Upper lobe of right lung (tissue), 1 donor: Measurements from ENCODE around the gene C17orf113. TPM values are rescaled to one million over a fixed set of nuclear protein-coding genes. Genes with fewer than 3 reads are reported as not detected.

Source experiments
- ATAC-seq: fragments of 200-7000 bp; cut with Tn5 transposase; one replicate; pipeline ENCODE4 v1.9.1; 2020; ENCODE audit warnings: mild to moderate bottlenecking, moderate library complexity
- DNase-seq: peaks from one replicate; pipeline ENCODE4 v3.0.0-alpha.2; 2020
- H3K27ac ChIP-seq: fragments of 200-600 bp; one replicate; pipeline ENCODE4 v1.8.0; 2022
- H3K27me3 ChIP-seq: fragments of 200-600 bp; one replicate; pipeline ENCODE4 v1.8.0; 2022; ENCODE audit warnings: mild to moderate bottlenecking
- H3K36me3 ChIP-seq: fragments of 200-600 bp; one replicate; pipeline ENCODE4 v1.8.0; 2022
- H3K4me1 ChIP-seq: fragments of 200-600 bp; one replicate; pipeline ENCODE4 v1.8.0; 2022
- H3K4me3 ChIP-seq: fragments of 200-600 bp; one replicate; pipeline ENCODE4 v1.8.0; 2022; ENCODE audit warnings: mild to moderate bottlenecking
- H3K9me3 ChIP-seq: fragments of 200-600 bp; one replicate; pipeline ENCODE4 v1.8.0; 2022
- intact Hi-C: fragments of 100-400 bp; cut with DNase I; formaldehyde crosslinking; loops from one replicate; pipeline ENCODE4 v1.11.0; 2022
- total RNA-seq: library from RNA; stranded (reverse); fragmentation: NEBNext Ultra II Directional; extraction: Animal tissue kit (Norgen Biotek cat#: 25700); gene quantifications from one replicate; pipeline ENCODE4 v1.2.1, GENCODE V29; 2021
- TF ChIP-seq, protein P1 (sequence below): fragments of 200-600 bp; IDR thresholded peaks from one replicate; pipeline ENCODE4 v1.8.0; 2022; ENCODE audit warnings: antibody characterized with exemption
- donor health status: DM: no; HTN: yes; CAD: no; lungs with severe emphysema.

Gene C17orf113
- total RNA-seq, 1 donor from 2014 or later, result 0.72 TPM

DNA sequence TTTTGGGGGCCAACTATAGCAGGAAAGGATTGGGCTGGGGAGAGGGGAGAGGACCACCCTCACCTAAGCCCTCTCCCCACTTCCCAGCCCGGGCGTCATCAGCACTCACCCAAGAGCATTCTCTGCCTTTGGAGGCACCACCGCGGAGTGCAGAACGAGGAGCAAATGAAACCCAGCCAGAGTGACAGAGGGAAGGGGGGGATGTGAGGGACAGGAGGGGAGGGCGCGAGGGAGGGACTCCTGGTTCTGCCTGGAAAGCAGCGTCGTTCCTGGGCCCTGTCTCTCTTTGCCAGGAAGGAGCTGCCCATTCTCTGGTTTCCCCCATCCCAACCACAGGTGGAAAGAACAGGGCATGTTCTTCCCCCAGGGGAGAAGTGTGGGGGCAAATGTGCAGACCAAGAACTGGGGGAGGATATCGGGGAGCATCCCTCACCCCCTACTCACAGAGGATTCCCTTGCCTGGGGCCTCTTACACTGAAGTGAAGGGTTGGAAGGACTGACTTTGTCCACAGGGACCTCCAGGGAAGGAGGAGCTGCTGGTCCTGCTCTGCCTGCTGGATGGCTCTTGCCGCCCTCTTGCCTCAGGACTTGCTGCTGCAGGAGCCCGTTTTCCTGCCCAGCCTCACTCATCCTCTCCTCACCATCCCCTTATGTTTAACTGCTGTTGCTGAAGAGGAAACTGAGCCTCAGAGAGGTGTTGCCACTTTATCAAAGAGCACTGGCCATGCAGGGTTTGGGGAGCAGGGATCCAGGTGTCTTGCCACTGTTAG lies 3.5 kb upstream of the C17orf113 start:
- TF ChIP-seq, protein P1, sequence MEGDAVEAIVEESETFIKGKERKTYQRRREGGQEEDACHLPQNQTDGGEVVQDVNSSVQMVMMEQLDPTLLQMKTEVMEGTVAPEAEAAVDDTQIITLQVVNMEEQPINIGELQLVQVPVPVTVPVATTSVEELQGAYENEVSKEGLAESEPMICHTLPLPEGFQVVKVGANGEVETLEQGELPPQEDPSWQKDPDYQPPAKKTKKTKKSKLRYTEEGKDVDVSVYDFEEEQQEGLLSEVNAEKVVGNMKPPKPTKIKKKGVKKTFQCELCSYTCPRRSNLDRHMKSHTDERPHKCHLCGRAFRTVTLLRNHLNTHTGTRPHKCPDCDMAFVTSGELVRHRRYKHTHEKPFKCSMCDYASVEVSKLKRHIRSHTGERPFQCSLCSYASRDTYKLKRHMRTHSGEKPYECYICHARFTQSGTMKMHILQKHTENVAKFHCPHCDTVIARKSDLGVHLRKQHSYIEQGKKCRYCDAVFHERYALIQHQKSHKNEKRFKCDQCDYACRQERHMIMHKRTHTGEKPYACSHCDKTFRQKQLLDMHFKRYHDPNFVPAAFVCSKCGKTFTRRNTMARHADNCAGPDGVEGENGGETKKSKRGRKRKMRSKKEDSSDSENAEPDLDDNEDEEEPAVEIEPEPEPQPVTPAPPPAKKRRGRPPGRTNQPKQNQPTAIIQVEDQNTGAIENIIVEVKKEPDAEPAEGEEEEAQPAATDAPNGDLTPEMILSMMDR, result no peak
- no peak for ATAC-seq
- intact Hi-C loops, result no loop called here
- no peak overlapping the region for H3K27ac ChIP-seq
- no peaks in the 10 kb centered on the region for H3K36me3 ChIP-seq
- peaks cover 11% of the 10 kb centered on the region for H3K4me1 ChIP-seq
- no peaks in the 10 kb centered on the region for H3K9me3 ChIP-seq
- no peak for DNase-seq
- no peak overlapping the region for H3K4me3 ChIP-seq
- H3K27me3 ChIP-seq, result peaks cover 9% of the 10 kb centered on the region

DNA sequence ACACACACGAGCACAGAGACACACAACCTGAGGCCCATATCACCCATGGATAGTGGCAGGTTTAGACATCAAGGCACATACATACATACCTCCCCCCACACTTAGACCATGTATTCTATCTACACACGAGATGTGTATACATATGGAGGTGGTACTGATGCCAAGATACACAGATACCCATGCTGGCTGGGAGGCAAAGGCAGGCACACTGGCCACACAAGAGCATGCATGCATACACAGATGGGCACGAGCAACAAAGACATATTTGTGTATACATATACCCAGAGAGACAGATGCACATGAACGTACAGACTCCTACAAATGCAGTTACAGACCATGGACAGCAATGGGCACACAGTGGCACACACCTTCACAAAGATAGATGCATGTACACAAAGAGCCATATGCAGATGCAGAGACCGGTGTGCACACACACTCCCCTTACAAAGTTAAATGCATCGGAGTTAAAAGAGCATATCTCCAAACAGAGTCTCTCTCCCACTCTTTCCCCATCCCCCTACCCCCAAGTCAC lies 2.0 kb upstream of the C17orf113 start:
- Histone ChIP-seq H3K4me1 (peaks cover 11% of the 10 kb centered on the region), H3K9me3 (no peaks in the 10 kb centered on the region), H3K27me3 (peaks cover 9% of the 10 kb centered on the region), H3K36me3 (no peaks in the 10 kb centered on the region), H3K4me3 (no peak overlapping the region), H3K27ac (no peak overlapping the region)
- DNase-seq, result no peak
- TF ChIP-seq, protein P1, result no peak
- ATAC-seq, result no peak
- intact Hi-C loops, result no loop called here

DNA sequence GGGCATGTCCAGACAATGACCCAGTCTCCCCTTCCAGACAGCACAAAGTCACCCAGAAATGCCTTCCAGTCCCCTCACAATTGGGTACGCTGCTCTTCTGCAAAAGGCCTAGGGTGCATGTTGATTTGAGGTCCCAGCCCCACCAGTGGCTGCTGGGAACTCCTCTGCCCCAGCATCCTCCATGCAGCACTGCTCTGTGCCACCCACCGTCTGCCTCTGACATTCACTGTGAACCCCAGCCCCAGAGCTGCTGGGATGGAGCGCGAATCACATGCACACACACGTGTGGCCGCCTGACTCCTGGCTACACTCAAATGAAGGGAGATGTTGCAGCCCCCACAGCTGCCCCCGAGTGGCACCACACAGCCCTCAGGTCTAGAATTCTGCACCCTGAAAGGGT lies 1.2 kb upstream of the C17orf113 start:
- TF ChIP-seq, protein P1, result no peak
- no peak for DNase-seq
- intact Hi-C loops, result no loop called here
- ATAC-seq, result no peak
- Histone ChIP-seq H3K36me3 (no peaks in the 10 kb centered on the region), H3K27me3 (peaks cover 9% of the 10 kb centered on the region), H3K4me1 (peaks cover 11% of the 10 kb centered on the region), H3K4me3 (no peak overlapping the region), H3K9me3 (no peaks in the 10 kb centered on the region), H3K27ac (no peak overlapping the region)

DNA sequence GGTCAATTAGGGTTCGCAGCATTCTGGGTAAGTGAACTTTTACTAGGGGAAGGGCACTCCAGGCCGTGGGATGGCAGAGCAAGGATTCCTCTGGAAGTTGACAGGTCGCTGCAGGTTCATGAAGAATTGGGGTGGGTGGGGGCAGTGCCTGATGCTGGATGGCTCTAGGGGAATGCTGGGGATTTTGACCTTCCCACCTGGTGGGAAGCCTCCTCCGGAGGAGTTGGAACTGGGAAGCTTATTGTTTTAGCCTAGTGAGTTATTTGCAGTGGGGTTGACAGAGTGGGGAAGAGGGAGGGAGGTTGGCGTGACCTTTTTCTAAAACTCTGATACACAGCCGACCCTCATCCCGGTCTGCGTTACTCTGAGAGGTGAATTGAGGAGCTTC lies 606 bp upstream of the C17orf113 start:
- no peak overlapping the region for H3K27ac ChIP-seq

DNA sequence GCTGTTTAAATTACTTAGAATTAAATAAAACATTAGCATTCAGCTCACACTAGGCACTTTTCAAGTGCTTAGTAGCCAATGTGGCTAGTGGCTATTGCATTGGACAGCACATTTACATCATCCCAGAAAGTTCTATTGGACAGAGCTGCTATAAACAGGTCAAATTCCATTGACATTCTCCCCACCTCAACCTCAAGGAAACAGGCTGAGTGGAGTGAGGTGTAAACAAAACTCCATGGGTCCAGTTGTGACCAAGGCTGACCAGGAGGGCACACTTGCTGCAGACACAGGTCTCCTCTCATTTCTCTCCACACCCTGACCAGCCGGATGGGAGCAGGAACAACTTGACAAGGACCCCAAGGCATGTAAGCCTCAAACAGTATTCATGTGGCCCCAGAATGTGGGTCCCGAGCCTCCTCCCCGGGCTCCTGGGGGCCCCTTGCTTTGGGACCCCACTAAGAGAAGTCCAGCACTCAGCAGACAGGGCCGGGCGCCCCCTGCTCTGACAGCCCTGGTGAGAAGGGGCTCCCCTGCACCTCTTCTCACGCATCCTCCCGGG lies 488 bp downstream of the C17orf113 start:
- Histone ChIP-seq H3K4me3 (peak overlapping the region; percentile 67), H3K9me3 (no peaks in the 10 kb centered on the region), H3K27ac (peak overlapping the region; percentile 60), H3K4me1 (peaks cover 11% of the 10 kb centered on the region), H3K27me3 (peaks cover 9% of the 10 kb centered on the region), H3K36me3 (no peaks in the 10 kb centered on the region)
- DNase-seq, result no peak
- intact Hi-C loops, result no loop called here
- ATAC-seq, result peak; percentile 6
- TF ChIP-seq, protein P1, result no peak

More for the DNA sequence above, 606 bp upstream of the C17orf113 start:
- Histone ChIP-seq H3K4me3 (peak overlapping the region; percentile 67), H3K9me3 (no peaks in the 10 kb centered on the region), H3K4me1 (peaks cover 11% of the 10 kb centered on the region), H3K36me3 (no peaks in the 10 kb centered on the region), H3K27me3 (peaks cover 9% of the 10 kb centered on the region)
- no peak for DNase-seq
- TF ChIP-seq, protein P1, result no peak
- intact Hi-C loops, result no loop called here
- ATAC-seq, result no peak
